Adrenal gland (tissue), 5 donors: ENCODE results near the gene AFAP1.

Experiments
- CTCF ChIP-seq, 6 experiments: fragments of 450-650 bp in 4 of 6; fragments of 200-600 bp in 2 of 6; sonication (generic) in 1 of 6; IDR thresholded peaks; 1 replicate in 5 of 6; 2 replicates in 1 of 6; pipeline versions ENCODE4 v1.5.1 to v1.8.0; 2016 to 2021; ENCODE audit warnings: antibody characterized with exemption in 6 of 6, mild to moderate bottlenecking in 2 of 6, moderate library complexity in 1 of 6
- POLR2A ChIP-seq, 2 donors: fragments of 450-650 bp; IDR thresholded peaks; one replicate each; pipeline ENCODE4 v1.6.1; 2017; ENCODE audit warnings: antibody characterized with exemption in 2 of 2, mild to moderate bottlenecking in 2 of 2, moderate library complexity in 1 of 2
- donor health status: DM: no; HTN: no; CAD: no.

DNA sequence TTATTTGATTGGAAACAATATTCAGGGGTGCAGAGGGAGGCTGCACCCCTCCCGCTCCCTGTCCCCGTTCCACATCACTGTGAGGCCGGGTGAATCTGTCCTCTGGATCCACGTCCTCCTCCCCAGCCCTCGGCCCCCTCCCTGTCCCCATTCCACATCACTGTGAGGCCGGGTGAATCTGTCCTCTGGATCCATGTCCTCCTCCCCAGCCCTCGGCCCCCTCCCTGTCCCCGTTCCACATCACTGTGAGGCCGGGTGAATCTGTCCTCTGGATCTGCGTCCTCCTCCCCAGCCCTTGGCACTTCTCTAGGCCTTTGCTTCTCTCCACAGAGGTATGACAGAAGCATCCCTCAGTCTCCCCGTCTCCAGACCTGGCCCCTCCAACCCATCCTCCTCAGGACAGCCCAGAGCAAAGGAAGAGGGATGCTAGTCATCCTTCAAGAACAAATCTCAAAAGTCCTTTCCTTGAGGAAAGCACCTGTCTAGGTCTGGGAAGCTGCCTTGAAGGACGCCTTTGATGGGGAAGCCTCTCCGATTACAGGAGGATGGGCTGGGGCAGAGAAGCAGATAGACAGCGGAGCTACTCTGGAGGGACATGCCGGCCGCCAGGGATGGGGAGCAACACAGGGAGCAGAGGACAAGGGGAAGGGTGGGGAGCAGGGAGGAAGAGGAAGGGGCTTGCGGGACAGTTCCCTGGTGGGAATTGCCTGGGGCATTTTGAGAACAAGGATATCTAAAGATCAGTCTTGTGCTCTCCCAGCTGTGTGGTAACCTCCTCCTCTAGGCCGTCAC is 10.8 kb upstream of the AFAP1 start:
- no peak for TF ChIP-seq CTCF (IDR thresholded peaks at IDR 0.05)
- TF ChIP-seq POLR2A (IDR thresholded peaks at IDR 0.05), result no peak
